ENCODE results near the gene IL17RA. TPM values are rescaled to one million over a fixed set of nuclear protein-coding genes. Genes with fewer than 3 reads are reported as not detected.

The IL17RA gene
- total and polyA plus RNA-seq, 8 donors, result 3.2 to 19.1 (median 8.7) TPM

DNA sequence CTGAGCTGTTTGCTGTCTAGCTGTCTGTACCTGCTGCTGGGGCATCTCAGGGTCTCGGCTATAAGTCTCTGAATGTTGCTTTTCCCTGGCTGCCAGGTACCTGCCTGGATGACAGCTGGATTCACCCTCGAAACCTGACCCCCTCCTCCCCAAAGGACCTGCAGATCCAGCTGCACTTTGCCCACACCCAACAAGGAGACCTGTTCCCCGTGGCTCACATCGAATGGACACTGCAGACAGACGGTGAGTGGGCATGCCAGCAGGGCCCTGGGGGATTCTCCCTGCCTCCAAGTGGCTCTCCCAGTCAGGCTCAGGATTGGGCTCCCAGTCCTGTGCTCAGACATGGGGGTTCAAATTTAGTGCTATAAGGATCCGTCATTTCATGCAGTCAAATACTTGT lies 12.9 kb downstream of the IL17RA start:
- 86 to 95% (median 88%) methylated on average over 4 to 6 of the region's 6 CpGs for WGBS, 5 donors
- peaks cover 44 to 59% (median 58%) of the 10 kb centered on the region in 4 donors for H3K36me3 ChIP-seq

DNA sequence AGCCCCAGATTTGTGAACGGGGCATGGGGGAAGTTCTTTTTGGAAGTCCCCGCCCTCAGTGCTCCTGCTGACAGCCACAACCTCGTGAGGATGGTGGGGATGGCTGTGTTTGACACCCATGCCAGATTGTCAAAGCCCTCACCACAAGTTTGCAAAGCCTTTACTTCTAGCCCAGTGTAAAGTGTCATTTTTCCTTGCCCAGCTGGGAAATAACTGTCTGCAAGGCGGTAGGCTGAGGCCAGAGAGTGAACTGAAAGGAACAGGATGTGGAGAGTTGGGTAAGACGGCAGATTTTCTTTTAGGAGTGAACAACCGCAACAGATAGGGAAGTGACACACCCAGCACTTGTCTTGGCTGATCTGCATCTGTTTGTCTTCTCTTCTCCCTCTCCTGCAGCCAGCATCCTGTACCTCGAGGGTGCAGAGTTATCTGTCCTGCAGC lies 13.6 kb downstream of the IL17RA start:
- H3K4me3 ChIP-seq, result no peak overlapping the region
- intact Hi-C loops (cut with DNase I; ENCODE audit: low total_unique reads), result no loop called here
- no peak for TF ChIP-seq POLR2AphosphoS5 (IDR thresholded peaks at IDR 0.05)
- TF ChIP-seq, protein P1, sequence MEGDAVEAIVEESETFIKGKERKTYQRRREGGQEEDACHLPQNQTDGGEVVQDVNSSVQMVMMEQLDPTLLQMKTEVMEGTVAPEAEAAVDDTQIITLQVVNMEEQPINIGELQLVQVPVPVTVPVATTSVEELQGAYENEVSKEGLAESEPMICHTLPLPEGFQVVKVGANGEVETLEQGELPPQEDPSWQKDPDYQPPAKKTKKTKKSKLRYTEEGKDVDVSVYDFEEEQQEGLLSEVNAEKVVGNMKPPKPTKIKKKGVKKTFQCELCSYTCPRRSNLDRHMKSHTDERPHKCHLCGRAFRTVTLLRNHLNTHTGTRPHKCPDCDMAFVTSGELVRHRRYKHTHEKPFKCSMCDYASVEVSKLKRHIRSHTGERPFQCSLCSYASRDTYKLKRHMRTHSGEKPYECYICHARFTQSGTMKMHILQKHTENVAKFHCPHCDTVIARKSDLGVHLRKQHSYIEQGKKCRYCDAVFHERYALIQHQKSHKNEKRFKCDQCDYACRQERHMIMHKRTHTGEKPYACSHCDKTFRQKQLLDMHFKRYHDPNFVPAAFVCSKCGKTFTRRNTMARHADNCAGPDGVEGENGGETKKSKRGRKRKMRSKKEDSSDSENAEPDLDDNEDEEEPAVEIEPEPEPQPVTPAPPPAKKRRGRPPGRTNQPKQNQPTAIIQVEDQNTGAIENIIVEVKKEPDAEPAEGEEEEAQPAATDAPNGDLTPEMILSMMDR (IDR thresholded peaks at IDR 0.05), result no peak
- TF ChIP-seq POLR2A (IDR thresholded peaks at IDR 0.05), result no peak
- no peak for TF ChIP-seq EP300 (IDR thresholded peaks at IDR 0.05)
- H3K4me1 ChIP-seq, result peaks cover 0 to 57% (median 0%) of the 10 kb centered on the region in 4 donors
- 54 to 75% (median 74%) methylated on average over 6 to 7 of the region's 7 CpGs for WGBS, 5 donors
- H3K27me3 ChIP-seq, result no peaks in the 10 kb centered on the region
- H3K27ac ChIP-seq, result peak overlapping the region in 1 of 5 donors; percentile 24
- DNase-seq, result no peak
- H3K9me3 ChIP-seq, result no peaks in the 10 kb centered on the region
- H3K36me3 ChIP-seq, result peaks cover 51 to 66% (median 65%) of the 10 kb centered on the region in 4 donors

More for the DNA sequence above, 12.9 kb downstream of the IL17RA start:
- no peak for DNase-seq
- no peaks in the 10 kb centered on the region for H3K9me3 ChIP-seq
- H3K4me3 ChIP-seq, result no peak overlapping the region
- TF ChIP-seq POLR2A (IDR thresholded peaks at IDR 0.05), result no peak
- TF ChIP-seq, protein P1 (IDR thresholded peaks at IDR 0.05), result no peak
- intact Hi-C loops (cut with DNase I; ENCODE audit: low total_unique reads), result no loop called here
- peaks cover 0 to 54% (median 0%) of the 10 kb centered on the region in 4 donors for H3K4me1 ChIP-seq
- peak overlapping the region in 2 of 5 donors; percentile 4 to 24 for H3K27ac ChIP-seq
- no peaks in the 10 kb centered on the region for H3K27me3 ChIP-seq

DNA sequence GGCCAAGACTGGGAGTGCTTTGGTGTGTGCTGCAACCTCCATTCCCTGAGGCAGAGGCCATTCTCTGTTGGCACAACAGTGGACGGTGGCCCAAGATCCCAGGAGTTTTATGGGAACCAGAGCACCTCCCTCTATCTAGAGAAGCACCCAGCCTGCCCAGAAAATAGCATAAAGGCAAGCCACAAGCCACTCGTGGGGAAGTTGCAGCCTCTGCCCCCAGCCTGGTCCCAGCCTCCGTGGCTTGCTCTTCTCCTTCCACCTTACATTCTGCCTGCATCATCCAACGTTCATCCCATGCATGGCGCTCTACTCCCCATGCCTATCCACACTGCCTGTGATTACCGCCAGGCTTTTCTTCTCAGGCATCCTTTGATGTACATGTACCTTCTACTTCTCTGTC lies 15.8 kb downstream of the IL17RA start:
- Histone ChIP-seq H3K9me3 (no peaks in the 10 kb centered on the region), H3K4me3 (no peak overlapping the region), H3K27me3 (no peaks in the 10 kb centered on the region), H3K36me3 (peaks cover 64 to 85% (median 83%) of the 10 kb centered on the region in 4 donors), H3K27ac (no peak overlapping the region), H3K4me1 (peaks cover 0 to 45% (median 0%) of the 10 kb centered on the region in 4 donors)
- intact Hi-C loops (cut with DNase I; ENCODE audit: low total_unique reads), result no loop called here
- DNase-seq, result no peak
- WGBS, 5 donors, result 77 to 84% (median 78%) methylated on average over 5 to 6 of the region's 6 CpGs
- TF ChIP-seq POLR2AphosphoS5 (IDR thresholded peaks at IDR 0.05) (no peak), EP300 (IDR thresholded peaks at IDR 0.05) (no peak), POLR2A (IDR thresholded peaks at IDR 0.05) (no peak)
- TF ChIP-seq, protein P1 (IDR thresholded peaks at IDR 0.05), result no peak

DNA sequence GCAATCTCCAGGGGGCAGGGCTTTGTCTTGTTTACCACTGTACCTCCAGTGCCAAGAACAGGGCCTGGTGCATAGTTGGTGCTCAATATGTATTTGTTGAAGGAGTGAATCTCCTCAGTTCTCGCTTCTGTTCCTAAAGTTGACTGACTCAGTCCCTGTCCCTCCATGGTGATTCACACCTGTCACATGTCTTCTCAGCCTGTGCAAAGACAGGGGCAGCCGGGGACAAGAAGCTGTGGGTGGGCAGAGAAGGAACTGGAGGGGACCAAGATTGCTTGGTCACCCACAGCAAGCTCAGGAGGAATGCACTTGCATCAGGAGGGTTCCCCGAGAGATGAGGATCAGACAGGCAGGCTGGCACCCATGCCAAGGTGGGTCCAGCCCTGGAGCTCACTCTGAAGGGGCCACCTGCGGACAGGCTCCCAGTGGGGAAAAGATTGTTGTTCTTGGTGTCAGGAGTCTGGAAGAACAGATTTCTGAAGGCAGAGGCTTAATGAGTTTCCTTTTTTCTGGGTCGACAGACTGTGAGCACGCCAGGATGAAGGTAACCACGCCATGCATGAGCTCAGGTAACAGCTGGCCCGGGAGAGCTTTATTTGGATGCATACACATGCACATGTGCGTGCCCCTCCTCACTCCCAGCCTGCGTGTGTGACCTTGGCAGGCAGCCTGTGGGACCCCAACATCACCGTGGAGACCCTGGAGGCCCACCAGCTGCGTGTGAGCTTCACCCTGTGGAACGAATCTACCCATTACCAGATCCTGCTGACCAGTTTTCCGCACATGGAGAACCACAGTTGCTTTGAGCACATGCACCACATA lies 16.9 kb downstream of the IL17RA start:
- H3K4me1 ChIP-seq, result peaks cover 0 to 42% (median 0%) of the 10 kb centered on the region in 4 donors
- H3K9me3 ChIP-seq, result no peaks in the 10 kb centered on the region
- no peak for DNase-seq
- intact Hi-C loops (cut with DNase I; ENCODE audit: low total_unique reads), result no loop called here
- no peak for TF ChIP-seq EP300 (IDR thresholded peaks at IDR 0.05)
- TF ChIP-seq, protein P1 (IDR thresholded peaks at IDR 0.05), result no peak
- TF ChIP-seq POLR2A (IDR thresholded peaks at IDR 0.05), result no peak
- no peak for TF ChIP-seq POLR2AphosphoS5 (IDR thresholded peaks at IDR 0.05)
- H3K36me3 ChIP-seq, result peaks cover 74 to 96% (median 94%) of the 10 kb centered on the region in 4 donors
- no peaks in the 10 kb centered on the region for H3K27me3 ChIP-seq
- no peak overlapping the region for H3K27ac ChIP-seq
- WGBS, 5 donors, result 85 to 93% (median 89%) methylated on average over 14 of the region's 14 CpGs
- H3K4me3 ChIP-seq, result no peak overlapping the region
